RWPE2 (cell line): ENCODE measurements around the gene EXOSC9.
A peak's percentile ranks its signal among the peaks of the same experiment; 100 is the strongest.

Experiments
- ATAC-seq: fragments of 200-7000 bp; cut with Tn5 transposase; 3 replicates; pipeline ENCODE4 v1.9.1; 2021; ENCODE audit warnings: low read depth
- DNase-seq: peaks from one replicate; pipeline ENCODE4 v3.0.0-alpha.2; 2020; ENCODE audit warnings: low spot score
- H3K27ac ChIP-seq: fragments of 450-650 bp; 2 replicates; pipeline ENCODE4 v1.5.1; 2017; ENCODE audit warnings: mild to moderate bottlenecking; ENCODE audit not compliant: poor library complexity, severe bottlenecking
- H3K27me3 ChIP-seq: fragments of 250-450 bp; sonication (Bioruptor Pico); 2 replicates; pipeline ENCODE4 v1.5.1; 2021; ENCODE audit warnings: mild to moderate bottlenecking, moderate library complexity; ENCODE audit not compliant: insufficient read depth, poor library complexity, severe bottlenecking
- H3K36me3 ChIP-seq: fragments of 250-450 bp; sonication (Bioruptor Pico); 2 replicates; pipeline ENCODE4 v1.5.1; 2020; ENCODE audit warnings: low read depth, mild to moderate bottlenecking, moderate library complexity
- H3K4me1 ChIP-seq: fragments of 250-450 bp; sonication (Bioruptor Pico); 2 replicates; pipeline ENCODE4 v1.5.1; 2021; ENCODE audit warnings: mild to moderate bottlenecking, moderate library complexity; ENCODE audit not compliant: insufficient read depth, poor library complexity, severe bottlenecking
- H3K4me3 ChIP-seq: fragments of 250-450 bp; sonication (Bioruptor Pico); 2 replicates; pipeline ENCODE4 v1.5.1; 2021; ENCODE audit warnings: mild to moderate bottlenecking, moderate library complexity; ENCODE audit not compliant: severe bottlenecking
- H3K9me3 ChIP-seq: fragments of 250-450 bp; sonication (Bioruptor Pico); 2 replicates; pipeline ENCODE4 v1.5.1; 2021; ENCODE audit warnings: mild to moderate bottlenecking, moderate library complexity; ENCODE audit not compliant: severe bottlenecking
- CTCF ChIP-seq: fragments of 450-650 bp; IDR thresholded peaks from one replicate; pipeline ENCODE4 v1.5.1; 2017; ENCODE audit warnings: mild to moderate bottlenecking, moderate library complexity; ENCODE audit not compliant: poor library complexity, severe bottlenecking

EXOSC9 gene

DNA sequence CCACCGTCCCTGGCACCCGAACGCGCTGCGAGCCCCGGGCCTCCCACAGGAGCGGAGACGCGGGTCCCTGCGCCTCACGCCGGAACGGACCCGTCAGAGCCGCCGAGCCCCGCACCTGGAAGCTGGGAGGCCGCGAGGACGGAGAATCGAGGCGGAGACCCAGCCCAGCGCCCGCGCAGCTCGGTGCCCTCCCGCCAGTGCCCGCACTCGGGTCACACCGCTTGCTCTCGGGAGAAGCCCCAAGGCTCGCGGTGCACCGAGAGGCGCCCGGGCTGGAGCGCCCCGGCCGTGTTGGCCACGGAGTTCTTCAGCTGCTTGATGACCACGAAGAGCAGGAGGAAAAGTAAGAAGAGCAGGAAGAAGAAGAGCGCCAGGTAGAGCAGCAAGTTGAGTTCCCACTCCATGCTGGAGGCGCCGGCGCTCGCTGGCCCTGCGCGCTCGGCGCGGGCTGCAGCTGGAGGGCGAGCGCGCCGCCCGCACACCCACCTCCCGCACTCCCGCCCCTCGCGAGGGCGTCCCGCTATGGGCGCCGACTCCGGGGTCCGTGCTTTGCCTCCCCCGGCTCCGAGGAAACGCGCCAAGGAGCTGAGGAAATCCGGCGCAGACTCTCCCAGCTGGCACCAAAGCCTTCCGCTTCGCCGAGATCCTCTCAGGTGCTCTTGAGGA, 36.3 kb upstream of the EXOSC9 start, which contains the start of gene SMIM43:
SMIM43 (minus strand) TSS at position 463 of the 666 bp plus-strand sequence; CDS start at position 404, 59 bp downstream.
- Histone ChIP-seq H3K4me3 (peak within 1 kb of the TSS; percentile 32), H3K27me3 (peaks cover 4% of the 10 kb centered on the region), H3K9me3 (no peaks in the 10 kb centered on the region), H3K36me3 (no peaks in the 10 kb centered on the region), H3K4me1 (peaks cover 5% of the 10 kb centered on the region), H3K27ac (no peak within 1 kb of the TSS)
- ATAC-seq (peak; percentile 72), DNase-seq (no peak)
- no peak for TF ChIP-seq CTCF

DNA sequence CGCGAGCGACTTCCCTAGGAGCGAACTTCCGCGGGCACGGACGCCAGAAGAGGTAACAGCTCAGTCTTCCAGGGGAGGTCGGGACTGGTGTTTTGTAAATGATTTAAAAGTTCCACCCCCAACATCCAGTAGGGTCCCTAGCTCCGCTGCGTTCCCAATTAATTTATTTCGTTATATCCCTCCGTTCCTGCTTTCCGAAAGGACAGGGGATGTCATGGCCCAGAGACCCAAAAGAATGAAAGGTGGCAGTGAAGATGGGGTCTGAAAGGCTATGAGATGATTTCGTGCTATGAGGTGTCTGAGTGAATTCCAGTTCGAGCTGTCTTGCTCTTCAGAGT, 35.8 kb upstream of the EXOSC9 start:
- DNase-seq, result no peak

DNA sequence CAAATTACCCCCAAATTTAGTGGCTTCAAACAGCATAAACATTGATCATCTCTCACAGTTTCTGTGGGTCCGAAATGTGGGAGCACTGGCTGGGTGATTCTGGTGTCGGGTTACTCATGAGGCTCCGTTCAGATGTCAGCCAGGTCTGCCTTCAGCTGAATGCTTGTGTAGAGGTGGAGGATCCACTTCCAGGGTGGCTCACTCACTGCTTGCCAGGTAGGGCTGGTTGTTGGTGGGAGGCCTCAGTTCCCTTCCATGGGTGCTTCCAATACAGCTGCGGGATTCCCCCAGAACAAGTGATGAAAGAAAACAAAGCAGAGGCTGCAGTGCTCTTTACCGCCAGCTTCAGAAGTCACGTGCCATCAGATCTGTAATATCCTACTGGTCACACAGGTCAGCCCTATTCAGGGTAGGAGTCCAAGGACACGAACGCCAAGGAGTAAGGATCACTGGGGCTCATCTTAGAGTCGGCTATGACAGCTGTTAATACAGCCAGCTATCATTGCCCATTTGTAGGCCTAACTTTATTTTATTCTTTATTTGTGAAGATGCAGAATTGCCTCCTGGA, 35.1 kb upstream of the EXOSC9 start:
- no peak overlapping the region for H3K4me3 ChIP-seq
- H3K36me3 ChIP-seq, result no peaks in the 10 kb centered on the region
- H3K4me1 ChIP-seq, result peaks cover 5% of the 10 kb centered on the region
- no peak for TF ChIP-seq CTCF
- H3K9me3 ChIP-seq, result no peaks in the 10 kb centered on the region
- no peak for DNase-seq
- no peak for ATAC-seq
- peaks cover 4% of the 10 kb centered on the region for H3K27me3 ChIP-seq
- no peak overlapping the region for H3K27ac ChIP-seq

More for the DNA sequence above, 35.8 kb upstream of the EXOSC9 start:
- H3K36me3 ChIP-seq, result no peaks in the 10 kb centered on the region
- no peak for TF ChIP-seq CTCF
- H3K9me3 ChIP-seq, result no peaks in the 10 kb centered on the region
- ATAC-seq, result no peak; the same call in 2 of the 3 replicates
- H3K27me3 ChIP-seq, result peaks cover 4% of the 10 kb centered on the region
- H3K4me3 ChIP-seq, result peak overlapping the region; percentile 32
- no peak overlapping the region for H3K27ac ChIP-seq
- peaks cover 5% of the 10 kb centered on the region for H3K4me1 ChIP-seq

GRCh38 chr4:121767166-121767565, 34.0 kb upstream of the EXOSC9 start:
- TF ChIP-seq CTCF, result no peak
- H3K4me3 ChIP-seq, result no peak overlapping the region
- no peaks in the 10 kb centered on the region for H3K4me1 ChIP-seq
- H3K36me3 ChIP-seq, result no peaks in the 10 kb centered on the region
- no peak for DNase-seq
- no peak for ATAC-seq
- H3K27me3 ChIP-seq, result peaks cover 4% of the 10 kb centered on the region
- H3K9me3 ChIP-seq, result no peaks in the 10 kb centered on the region
- H3K27ac ChIP-seq, result no peak overlapping the region

GRCh38 chr4:121769341-121769740, 31.8 kb upstream of the EXOSC9 start:
- no peak for ATAC-seq

More at GRCh38 chr4:121769341-121769740, 31.8 kb upstream of the EXOSC9 start:
- no peaks in the 10 kb centered on the region for H3K36me3 ChIP-seq
- H3K4me1 ChIP-seq, result no peaks in the 10 kb centered on the region
- no peak overlapping the region for H3K4me3 ChIP-seq
- DNase-seq, result no peak
- H3K27ac ChIP-seq, result no peak overlapping the region
- TF ChIP-seq CTCF, result no peak
- H3K27me3 ChIP-seq, result peaks cover 4% of the 10 kb centered on the region
- no peaks in the 10 kb centered on the region for H3K9me3 ChIP-seq
